Measurements from ENCODE around the gene ORC3.
"Not testable (repeated sequence)": the region's sequence is repeated elsewhere in the genome, so short reads cannot be mapped to it uniquely, and the experiment has no call there.

The ORC3 gene

GRCh38 chr6:87606199-87606598 lies 16.3 kb downstream of the ORC3 start:
- no peak for DNase-seq

DNA sequence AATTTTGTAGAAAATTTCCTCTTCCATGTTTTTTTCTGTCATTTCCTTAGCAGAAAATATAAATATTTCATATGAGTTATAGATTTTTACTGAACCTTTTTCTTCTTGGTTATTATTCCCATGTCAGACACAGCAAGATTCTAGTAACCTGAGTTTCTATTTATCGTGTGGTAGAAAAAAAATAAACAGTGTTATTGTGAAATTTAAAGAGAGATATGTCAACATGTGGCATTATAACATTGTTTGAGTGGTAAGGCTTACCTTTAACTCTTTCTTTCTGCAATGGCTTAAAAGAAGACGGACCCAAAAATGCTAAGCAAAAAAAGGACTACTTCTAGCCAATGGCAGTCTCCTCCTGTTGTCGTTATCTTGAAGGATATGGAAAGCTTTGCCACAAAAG lies 18.9 kb downstream of the ORC3 start:
- DNase-seq = no peak

DNA sequence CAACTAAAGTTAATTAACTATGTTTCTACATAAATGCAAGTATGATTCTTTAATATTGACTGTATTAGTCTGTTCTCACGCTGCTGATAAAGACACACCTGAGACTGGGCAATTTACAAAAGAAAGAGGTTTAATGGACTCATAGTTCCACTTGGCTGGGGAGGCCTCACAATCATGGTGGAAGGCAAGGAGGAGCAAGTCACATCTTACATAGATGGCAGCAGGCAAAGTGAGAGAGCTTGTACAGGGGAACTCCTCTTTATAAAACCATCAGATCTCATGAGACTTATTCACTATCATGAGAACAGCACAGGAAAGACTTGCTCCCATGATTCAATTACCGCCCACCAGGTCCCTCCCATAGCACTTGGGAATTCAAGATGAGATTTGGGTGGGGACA lies 23.1 kb downstream of the ORC3 start:
- not testable (repeated sequence) for DNase-seq

GRCh38 chr6:87617405-87617804 lies 27.5 kb downstream of the ORC3 start:
- DNase-seq = no peak

DNA sequence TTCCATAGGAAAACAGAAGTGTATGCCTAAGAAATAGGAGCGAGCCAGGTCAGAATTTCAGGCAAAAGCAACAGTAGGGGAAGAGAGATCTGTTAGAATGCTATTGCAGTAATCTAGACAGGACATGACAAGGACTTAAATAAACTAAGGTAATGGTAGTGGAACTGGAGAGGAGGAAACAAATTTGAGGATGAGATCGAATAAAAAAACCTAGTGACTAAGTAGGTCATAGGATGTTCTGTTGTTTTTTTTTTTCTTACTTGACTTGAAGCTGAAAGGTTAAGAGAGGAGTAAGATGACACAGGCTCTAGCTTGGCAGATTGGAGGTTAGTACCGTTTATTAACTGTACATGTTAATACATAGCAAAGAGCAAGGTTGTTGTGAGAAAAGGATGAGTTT lies 28.6 kb downstream of the ORC3 start:
- no peak for DNase-seq

- DNase-seq = no peak
Observed at GRCh38 chr6:87623248-87623647, 33.3 kb downstream of the ORC3 start.

DNA sequence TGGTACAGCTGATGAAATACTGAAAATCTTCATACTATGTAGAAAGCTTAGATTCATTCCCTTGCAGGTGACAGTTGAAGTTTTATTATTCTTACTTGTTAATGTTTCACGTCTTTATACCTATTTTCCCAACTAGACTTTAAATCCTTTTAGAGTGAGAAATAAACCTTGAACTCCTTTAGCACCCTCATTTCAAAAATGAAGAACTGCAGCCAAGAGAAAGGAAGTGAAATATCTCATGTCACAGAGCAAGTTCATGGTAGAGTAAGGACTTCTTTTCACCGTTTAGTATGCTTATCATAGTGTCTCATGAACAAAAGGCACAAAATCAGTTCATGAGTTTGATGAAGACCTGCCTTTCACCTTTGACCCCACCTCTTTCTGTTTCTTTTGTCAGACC lies 38.5 kb downstream of the ORC3 start:
- DNase-seq = no peak

DNA sequence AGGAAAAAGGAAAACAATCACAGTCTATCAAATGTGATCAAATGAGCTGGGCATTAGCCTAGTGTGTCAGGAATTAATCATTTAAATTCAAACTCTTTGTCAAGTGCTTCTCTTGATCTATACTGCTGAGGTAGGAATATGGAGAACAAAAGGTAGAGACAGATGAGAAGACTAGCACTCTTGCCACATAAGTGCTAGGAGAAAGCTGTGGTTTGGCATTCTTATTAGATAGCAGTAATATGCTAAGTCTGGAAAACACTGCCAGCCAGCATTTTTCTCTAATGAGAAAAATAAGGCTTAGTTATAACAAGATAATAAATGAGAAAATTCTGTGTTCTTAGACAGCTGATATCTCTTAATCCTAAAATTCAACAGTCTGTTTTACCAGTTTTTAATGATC lies 38.9 kb downstream of the ORC3 start:
- DNase-seq = no peak

GRCh38 chr6:87630746-87631145 lies 40.8 kb downstream of the ORC3 start:
- no peak for DNase-seq

DNA sequence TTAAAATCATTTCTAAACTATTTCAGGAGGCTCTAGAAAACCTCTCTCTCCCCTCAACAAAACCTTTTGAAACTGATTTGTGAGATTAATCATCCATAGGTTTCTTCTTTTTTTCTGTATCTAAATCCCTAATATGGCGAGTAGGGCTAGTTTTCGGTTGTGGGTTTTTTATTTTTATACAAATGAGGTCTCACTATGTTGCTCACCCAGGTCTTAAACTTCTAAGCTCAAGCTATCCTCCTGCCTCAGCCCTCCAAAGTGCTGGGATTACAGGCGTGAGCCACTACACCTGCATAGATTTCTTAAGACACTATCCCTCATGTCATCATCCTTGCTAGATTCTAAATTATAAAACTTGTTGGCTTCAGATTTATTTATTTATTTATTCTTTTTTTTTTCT lies 43.9 kb downstream of the ORC3 start:
- DNase-seq = no peak

DNA sequence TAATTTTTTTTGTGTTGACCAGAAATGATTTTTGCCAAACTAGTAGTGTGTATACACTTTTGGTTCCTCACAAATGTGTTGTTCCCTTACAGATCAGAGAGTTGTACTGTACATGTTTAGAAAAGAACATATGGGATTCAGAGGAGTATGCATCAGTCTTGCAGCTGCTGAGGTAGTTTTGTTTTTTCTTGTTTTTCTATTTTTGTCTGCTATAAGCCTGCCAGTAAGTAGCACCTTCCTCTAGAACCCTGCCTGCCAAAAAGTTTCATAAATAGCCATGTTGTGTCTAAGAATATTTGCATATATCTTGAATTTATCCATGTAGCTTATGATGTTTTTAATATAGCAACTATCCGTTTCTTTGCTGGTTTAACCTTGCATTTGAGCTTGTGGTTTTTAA lies 46.4 kb downstream of the ORC3 start:
- DNase-seq = no peak

DNA sequence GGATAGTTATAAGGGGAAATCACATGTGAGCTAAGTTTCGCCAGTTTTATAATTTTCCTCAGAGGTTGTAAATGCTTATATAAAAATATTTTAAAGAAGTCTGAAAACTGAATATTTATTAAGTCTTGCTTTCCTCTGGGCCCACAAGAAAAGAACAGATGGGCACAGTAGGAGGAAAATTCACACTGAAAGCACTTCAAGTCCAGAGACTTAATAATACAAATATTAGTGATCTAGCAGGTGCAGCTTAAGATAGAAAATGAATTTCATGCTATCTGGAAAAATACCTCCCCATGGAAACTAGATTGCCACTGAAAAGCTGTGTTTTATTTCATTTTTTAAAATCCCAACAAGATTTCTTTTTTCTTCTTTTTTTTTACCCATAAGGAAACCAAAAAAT lies 47.2 kb downstream of the ORC3 start:
- DNase-seq = no peak

DNA sequence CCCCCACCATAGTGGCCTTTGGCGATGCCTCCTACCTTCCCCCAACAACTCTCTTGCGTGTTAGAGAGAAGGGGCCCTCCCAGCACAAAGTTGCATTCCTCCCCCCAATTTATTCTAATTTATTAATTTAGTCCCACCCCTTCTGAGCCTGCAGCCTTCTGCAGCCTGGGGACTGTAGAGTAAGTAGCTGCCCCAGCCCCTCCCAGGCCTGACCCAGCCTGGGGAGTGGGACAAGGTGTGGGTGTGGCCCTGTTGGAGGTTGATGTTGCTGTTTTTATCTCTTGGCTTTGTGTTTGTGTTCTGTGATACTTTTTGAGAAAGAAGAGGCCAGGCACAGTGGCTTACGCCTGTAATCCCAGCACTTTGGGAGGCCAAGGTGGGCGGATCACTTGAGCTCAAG lies 49.4 kb downstream of the ORC3 start:
- no peak for DNase-seq

- no peak for DNase-seq
Observed at GRCh38 chr6:87641065-87641692, 51.2 kb downstream of the ORC3 start.

DNA sequence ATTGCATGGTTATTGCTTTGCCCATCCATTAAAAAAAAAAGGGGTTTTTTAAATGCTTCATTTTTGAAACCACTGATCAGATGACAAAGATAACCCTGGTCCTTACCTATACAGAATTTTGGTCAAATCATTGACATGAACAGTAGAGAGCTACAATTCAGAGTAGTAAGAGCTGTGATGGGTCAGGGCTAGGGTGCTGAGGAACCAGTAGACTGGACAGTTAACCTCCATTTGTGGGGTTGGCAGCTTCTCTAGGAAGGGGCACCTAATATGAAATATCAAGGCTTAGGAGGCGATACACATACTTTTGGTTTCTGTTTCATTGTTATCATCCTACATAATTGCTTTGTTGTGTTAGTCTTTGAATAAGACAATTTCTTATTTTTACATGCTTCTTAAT lies 55.1 kb downstream of the ORC3 start:
- no peak for DNase-seq

DNA sequence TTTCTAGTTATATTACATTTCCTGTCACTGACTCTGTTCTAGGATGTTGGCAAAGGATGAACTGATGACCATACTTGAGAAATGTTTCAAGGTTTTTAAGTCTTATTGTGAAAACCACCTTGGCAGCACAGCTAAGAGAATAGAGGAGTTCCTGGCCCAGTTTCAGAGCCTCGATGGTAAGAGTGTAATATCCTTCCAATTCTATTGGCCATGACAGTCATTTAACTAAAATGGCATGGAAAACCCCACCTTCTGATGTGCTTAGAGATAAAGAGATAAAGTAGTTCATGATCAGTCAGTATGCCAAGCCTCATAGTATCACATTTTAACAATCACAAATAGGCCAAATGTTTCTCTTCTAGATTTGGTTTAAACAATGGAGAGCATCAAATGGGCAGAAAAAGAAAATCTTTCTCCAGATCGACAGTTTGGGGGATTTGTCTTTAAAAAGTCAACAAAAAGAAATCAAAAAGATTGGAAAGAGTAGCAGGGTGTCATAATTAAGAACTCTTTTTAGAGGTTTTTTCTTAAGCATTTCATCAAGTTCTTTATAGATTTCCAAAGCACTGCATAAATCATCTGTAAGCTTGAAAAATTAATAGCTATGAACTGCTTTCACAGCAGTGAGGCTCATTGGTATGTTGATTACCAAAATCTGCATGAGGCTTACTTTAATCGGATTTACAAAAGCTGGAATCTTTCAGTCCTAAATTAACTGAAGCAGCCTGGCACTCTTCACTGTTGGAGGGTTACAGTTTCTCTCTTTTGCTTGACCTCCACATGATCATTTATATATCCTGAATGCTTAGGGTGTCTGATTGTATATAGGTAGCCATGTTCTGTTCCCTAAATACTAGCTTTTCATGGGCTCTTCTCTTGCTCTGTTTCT lies 63.4 kb downstream of the ORC3 start:
- no peak for DNase-seq

GRCh38 chr6:87654122-87654521 lies 64.2 kb downstream of the ORC3 start:
- DNase-seq = no peak

GRCh38 chr6:87654875-87655454 lies 65.0 kb downstream of the ORC3 start:
- no peak for DNase-seq

- no peak for DNase-seq
Observed at GRCh38 chr6:87655824-87656223, 65.9 kb downstream of the ORC3 start.

DNA sequence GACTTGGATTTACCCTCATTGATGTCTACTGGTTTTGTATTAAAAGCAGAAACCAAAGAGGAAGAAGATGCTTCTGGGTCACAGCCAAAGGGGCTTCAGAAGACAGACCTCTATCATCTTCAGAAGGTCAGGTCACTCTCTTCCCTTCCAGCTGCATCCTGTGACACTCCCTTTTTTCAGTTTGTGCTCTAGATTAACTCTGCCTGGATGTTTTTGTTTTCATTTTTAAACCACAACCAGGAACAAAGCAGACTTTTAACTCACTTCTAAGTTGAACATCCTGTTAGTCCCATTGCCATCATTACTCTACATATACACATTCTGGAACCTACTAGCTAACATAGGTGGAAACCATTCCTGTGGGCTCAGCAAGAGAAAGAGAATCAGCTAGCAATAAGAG lies 66.9 kb downstream of the ORC3 start:
- DNase-seq = no peak

DNA sequence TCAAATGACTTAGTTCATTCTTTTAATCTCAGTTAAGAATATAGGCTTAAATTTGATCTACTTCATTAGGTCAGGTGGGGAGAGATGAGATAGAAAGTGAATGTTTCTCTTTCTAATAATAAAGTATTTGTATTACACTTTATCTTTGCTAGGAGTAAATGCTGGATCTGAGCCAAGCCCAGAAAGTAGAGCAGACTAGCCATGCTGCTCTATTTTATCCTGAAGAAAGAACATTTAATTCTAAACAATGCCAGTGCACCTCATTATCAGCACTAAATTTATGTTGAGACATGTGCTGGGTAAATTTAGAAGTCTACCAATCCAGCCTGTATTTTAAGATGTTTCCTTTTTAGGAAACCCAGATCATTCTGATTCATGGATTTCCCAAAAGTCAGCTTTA lies 68.6 kb downstream of the ORC3 start:
- DNase-seq = no peak

DNA sequence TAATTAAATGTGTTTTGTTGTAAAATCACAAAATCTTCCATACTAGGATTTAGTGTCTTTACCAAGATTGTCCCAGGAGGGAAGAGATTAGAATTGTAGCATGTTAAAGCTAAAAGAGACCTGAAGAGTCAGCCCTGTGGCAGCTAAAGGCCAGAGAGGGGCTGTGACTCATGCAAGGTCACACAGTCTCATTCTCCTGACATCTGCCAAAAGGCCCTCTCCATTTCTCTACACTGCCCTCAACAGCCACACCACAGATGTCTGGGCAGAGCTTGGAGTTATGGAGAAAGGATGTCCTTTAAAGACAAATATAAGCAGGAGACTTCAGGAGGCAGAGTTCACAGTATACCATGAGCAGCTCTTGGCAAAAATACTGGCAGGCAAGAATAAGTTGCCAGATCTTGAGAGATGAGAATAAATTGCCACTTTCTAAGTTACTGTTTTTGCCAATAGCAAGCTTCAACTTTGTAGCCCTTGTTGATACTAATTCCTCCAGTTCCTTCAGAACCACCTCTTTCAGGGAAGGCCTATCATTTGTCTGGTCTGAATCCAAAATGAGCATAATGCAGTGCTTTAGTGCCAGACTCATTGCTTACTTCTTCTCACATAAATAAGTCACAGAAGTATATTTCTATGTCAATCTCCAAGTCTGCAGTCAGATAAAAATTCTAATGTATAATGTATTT lies 70.4 kb downstream of the ORC3 start:
- DNase-seq = no peak

DNA sequence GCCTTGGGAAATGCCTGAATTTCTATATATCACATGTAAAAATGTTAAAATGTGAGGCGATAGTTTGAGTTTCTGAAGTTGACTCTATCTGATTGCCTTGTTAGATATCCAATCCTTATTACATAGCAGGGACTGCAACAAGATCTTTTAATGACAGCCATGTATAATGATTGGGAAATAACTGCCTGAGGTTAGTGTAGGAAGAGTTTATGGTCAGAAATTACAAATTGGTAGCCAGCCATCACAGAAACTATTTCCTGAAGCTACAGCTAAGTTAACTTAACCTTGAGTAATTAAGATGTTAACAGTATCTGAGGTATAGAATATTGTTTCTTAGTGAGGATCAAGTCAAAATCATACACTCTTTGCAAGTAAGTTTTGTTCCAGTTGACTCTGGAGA lies 71.1 kb downstream of the ORC3 start:
- DNase-seq = no peak

DNA sequence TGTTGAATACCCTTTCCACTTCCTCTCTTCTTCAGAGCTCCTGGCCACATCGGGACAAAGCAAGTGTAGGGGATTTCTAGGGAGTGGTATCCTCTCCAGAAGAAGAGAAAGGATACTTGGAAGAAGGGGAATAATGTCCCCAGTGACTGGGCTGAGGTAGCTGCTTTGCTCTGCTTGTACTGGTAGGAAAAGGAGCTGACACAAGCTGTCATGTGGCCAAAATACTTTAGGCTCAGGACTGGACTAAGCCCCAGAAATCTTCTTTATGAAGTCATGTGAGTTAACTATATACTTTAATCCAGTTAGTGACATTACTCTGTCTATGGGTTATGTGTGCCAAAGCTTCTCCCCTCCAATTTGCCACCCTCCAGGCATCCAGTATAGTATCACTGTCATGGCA lies 71.6 kb downstream of the ORC3 start:
- DNase-seq = no peak
